Calu3 (cell line): ENCODE data around the gene CTIF. TPM values are rescaled to one million over a fixed set of nuclear protein-coding genes. Genes with fewer than 3 reads are reported as not detected.

Source experiments
- BruUV-seq: library from RNA; stranded (reverse); fragments of 400-500 nt; replicated peaks from 2 replicates; lab custom pipeline; 2021; lab: Mats Ljungman, UMichigan
- CTCF ChIA-PET: fragments of 300-600 bp; sonication (Branson Sonifier 250); formaldehyde crosslinking; loops from one replicate; lab custom pipeline; 2022; ENCODE audit warnings: antibody characterized with exemption; lab: Charles Lee
- DNase-seq: peaks from one replicate; pipeline ENCODE4 v3.0.0; 2022
- H3K27ac Mint-ChIP-seq: one replicate; pipeline ENCODE4 v1.8.0; 2022; ENCODE audit warnings: mixed read lengths; ENCODE audit not compliant: unreplicated experiment
- H3K27me3 Mint-ChIP-seq: one replicate; pipeline ENCODE4 v1.8.0; 2022; ENCODE audit warnings: mixed read lengths; ENCODE audit not compliant: unreplicated experiment
- H3K36me3 Mint-ChIP-seq: one replicate; pipeline ENCODE4 v1.8.0; 2022; ENCODE audit warnings: mild to moderate bottlenecking, moderate library complexity, mixed read lengths; ENCODE audit not compliant: insufficient read depth, unreplicated experiment
- H3K4me1 Mint-ChIP-seq: one replicate; pipeline ENCODE4 v1.8.0; 2022; ENCODE audit warnings: mild to moderate bottlenecking, low read depth, mixed read lengths; ENCODE audit not compliant: unreplicated experiment
- H3K4me3 Mint-ChIP-seq: one replicate; pipeline ENCODE4 v1.8.0; 2022; ENCODE audit warnings: mild to moderate bottlenecking, low read depth, moderate library complexity, mixed read lengths; ENCODE audit not compliant: unreplicated experiment
- H3K9me3 Mint-ChIP-seq: one replicate; pipeline ENCODE4 v1.8.0; 2022; ENCODE audit warnings: low read depth, mixed read lengths; ENCODE audit not compliant: unreplicated experiment
- intact Hi-C: fragments of 100-400 bp; cut with micrococcal nuclease; formaldehyde crosslinking; loops from one replicate; pipeline ENCODE4 v1.10.0; 2022; ENCODE audit not compliant: unreplicated experiment
- total RNA-seq: library from RNA; stranded (reverse); gene quantifications from 2 replicates; pipeline ENCODE4 v1.2.3, GENCODE V29; 2022
- TF ChIP-seq, protein P1 (sequence below): fragments of 200-600 bp; IDR thresholded peaks from one replicate; pipeline ENCODE4 v1.8.0; 2022; ENCODE audit warnings: antibody characterized with exemption; ENCODE audit not compliant: unreplicated experiment

The CTIF gene
- total RNA-seq, 1 experiment from 2014 or later = 40.8 TPM

DNA sequence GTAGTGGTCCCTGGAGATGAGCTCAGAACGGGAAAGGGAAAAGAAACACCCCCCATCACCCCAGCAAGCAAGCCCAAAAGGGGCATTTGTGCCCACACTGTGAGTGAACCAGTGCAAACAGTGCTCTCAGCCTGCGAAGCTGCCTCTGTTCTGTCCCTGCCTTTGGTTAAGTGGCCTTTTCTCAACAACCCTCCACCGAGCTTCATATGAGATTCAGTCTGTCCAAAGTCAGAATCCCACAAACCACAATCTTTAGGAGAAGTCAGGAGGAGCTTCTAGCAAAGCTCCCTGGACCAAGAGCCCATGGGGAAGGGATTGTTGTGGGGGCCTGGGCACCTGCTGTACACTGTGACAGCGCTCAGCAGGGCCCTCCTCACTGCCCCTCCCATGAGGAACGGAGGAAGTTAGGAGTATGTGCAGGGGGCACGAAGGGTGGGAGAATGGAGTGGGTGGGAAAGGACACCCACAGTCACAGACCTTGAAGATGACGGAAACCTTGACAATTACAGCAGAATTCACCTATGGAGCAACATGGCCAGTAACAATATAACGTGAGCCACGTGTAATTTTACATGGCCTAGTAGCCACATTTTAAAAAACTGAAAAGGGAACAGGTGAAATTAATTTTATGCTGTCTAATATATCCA, 292.4 kb downstream of the CTIF start:
- intact Hi-C loops = loop anchor here (5.0 kb wide), 1 partner anchor 116 kb away; no protein-coding TSS in a partner anchor
- H3K27ac Mint-ChIP-seq = no peak overlapping the region
- no peak for DNase-seq
- H3K27me3 Mint-ChIP-seq = no peaks in the 10 kb centered on the region
- H3K4me3 Mint-ChIP-seq = no peak overlapping the region
- H3K4me1 Mint-ChIP-seq = peaks cover 31% of the 10 kb centered on the region
- H3K36me3 Mint-ChIP-seq = peaks cover 18% of the 10 kb centered on the region
- CTCF ChIA-PET = interaction anchor here (0.7 to 1.0 kb wide), 3 partner anchors 18 to 194 kb away, joined by 3 to 4 read pairs (median 4); no protein-coding TSS in a partner anchor
- BruUV-seq = no TSS peak
- TF ChIP-seq, protein P1, sequence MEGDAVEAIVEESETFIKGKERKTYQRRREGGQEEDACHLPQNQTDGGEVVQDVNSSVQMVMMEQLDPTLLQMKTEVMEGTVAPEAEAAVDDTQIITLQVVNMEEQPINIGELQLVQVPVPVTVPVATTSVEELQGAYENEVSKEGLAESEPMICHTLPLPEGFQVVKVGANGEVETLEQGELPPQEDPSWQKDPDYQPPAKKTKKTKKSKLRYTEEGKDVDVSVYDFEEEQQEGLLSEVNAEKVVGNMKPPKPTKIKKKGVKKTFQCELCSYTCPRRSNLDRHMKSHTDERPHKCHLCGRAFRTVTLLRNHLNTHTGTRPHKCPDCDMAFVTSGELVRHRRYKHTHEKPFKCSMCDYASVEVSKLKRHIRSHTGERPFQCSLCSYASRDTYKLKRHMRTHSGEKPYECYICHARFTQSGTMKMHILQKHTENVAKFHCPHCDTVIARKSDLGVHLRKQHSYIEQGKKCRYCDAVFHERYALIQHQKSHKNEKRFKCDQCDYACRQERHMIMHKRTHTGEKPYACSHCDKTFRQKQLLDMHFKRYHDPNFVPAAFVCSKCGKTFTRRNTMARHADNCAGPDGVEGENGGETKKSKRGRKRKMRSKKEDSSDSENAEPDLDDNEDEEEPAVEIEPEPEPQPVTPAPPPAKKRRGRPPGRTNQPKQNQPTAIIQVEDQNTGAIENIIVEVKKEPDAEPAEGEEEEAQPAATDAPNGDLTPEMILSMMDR = no peak
- H3K9me3 Mint-ChIP-seq = no peaks in the 10 kb centered on the region

DNA sequence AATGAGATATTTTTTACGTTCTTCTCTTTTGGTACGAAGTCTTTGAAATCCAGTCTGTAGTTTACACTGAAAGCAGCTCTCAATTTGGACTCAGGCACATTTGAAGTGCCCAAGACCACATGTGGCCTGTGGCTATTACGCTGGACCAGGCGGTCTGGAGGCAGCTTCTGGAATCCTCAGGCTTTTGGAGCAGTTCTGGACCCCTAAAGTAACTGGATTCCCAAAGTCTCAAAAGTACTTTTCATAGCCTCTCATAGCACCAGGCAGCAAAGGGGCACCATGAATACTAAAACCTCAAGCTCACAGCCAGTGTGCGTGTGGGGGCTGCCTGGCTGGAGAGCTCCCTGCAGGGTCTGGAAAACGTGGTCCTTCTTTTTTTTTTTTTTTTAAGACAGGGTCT, 293.0 kb downstream of the CTIF start:
- BruUV-seq = no TSS peak
- TF ChIP-seq, protein P1 = no peak
- intact Hi-C loops = loop anchor here (2.0 to 5.0 kb wide), 2 partner anchors 23 to 115 kb away; no protein-coding TSS in a partner anchor
- Mint-ChIP-seq H3K36me3 (peaks cover 18% of the 10 kb centered on the region), H3K4me1 (peaks cover 31% of the 10 kb centered on the region), H3K27me3 (no peaks in the 10 kb centered on the region), H3K27ac (no peak overlapping the region), H3K9me3 (no peaks in the 10 kb centered on the region), H3K4me3 (no peak overlapping the region)
- no peak for DNase-seq
- CTCF ChIA-PET = interaction anchor here (0.8 kb wide), 1 partner anchor 195 kb away, joined by 3 read pairs; no protein-coding TSS in a partner anchor

DNA sequence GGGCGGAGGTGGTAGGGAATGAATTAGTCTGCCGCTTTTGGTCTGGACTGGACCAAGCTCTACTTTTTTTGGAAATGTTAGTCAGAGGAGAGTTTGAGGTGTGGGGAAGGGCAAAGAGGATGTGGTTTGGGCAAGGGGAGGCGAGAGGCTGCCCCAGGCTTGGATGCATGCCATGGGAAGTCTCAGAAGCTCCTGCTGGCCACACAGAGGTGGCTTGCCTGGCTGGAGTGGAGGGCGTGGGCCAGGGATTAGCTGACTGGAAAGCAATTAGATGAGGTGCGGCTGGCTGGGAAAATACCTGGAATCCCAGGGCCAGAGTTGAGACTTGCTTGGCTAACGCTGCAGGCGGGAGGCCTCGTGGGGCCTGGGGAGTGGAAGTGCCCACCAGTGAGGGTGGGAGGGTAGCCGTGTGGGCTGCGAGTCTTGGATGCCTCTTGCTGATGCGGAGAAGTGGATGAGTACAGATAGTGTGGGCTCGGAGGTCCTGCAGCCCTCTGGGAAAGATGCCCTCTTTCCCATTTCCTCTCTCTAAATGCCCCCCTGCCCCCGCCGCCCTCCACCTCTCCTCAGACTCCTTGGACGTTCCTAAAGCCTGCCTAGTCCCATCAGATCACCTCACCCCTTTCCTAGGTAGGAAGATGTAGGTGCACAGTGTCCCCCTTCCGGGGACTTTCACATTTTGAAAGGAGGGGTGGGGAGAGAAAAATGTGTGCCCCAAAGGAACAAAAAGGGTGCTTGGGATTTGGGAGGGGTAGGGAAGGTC, 294.3 kb downstream of the CTIF start:
- Mint-ChIP-seq H3K36me3 (peaks cover 13% of the 10 kb centered on the region), H3K27ac (peak overlapping the region; percentile 59), H3K4me3 (peak overlapping the region; percentile 10), H3K4me1 (peaks cover 31% of the 10 kb centered on the region), H3K27me3 (no peaks in the 10 kb centered on the region), H3K9me3 (no peaks in the 10 kb centered on the region)
- CTCF ChIA-PET = interaction anchor here (0.5 to 2.3 kb wide), 3 partner anchors 47 to 105 kb away, joined by 3 to 6 read pairs (median 3); no protein-coding TSS in a partner anchor
- TF ChIP-seq, protein P1 = no peak
- BruUV-seq = no TSS peak
- peak; percentile 73 for DNase-seq
- intact Hi-C loops = loop anchor here (2.0 to 5.0 kb wide), 2 partner anchors 24 to 114 kb away; no protein-coding TSS in a partner anchor

DNA sequence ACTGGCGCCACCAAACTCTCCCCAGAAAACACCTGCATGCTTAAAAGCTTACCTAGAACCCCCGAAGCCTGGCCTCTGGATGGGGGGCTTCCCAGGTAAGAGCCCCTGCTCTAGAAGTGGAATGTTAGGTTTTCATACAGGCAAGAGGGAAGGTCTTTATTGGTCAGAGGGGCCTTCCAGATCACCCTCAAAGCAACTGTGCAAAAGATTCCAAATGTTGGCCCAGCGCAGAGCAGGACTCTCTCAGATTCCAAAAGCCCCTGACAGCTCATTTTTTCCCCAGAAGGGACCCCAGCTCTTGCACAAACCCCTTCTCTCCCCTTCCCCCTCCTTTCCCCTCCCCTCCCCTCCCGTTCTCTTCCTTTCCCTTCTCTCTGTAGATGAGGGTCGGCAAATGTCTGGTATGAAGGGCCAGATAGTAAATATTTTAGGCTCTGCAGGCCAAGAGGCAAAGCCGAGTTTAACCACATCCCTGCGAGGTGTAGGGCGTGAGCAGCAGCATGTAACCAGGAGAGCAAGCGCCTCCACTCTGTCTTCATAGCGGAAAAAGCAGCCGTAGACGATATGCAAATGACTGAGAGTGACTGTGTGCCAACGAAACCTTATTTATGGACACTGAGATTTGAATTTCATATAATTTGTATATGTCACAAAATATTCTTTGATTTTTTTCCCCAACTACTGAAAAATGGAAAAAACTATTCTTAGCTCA, 295.0 kb downstream of the CTIF start:
- no peak overlapping the region for H3K4me3 Mint-ChIP-seq
- H3K27me3 Mint-ChIP-seq = no peaks in the 10 kb centered on the region
- H3K9me3 Mint-ChIP-seq = no peaks in the 10 kb centered on the region
- no peak overlapping the region for H3K27ac Mint-ChIP-seq
- TF ChIP-seq, protein P1 = no peak
- DNase-seq = no peak
- intact Hi-C loops = loop anchor here (2.0 to 5.0 kb wide), 2 partner anchors 25 to 113 kb away; no protein-coding TSS in a partner anchor
- no TSS peak for BruUV-seq
- peaks cover 34% of the 10 kb centered on the region for H3K4me1 Mint-ChIP-seq
- peaks cover 13% of the 10 kb centered on the region for H3K36me3 Mint-ChIP-seq
- CTCF ChIA-PET = interaction anchor here (2.3 kb wide), 1 partner anchor 104 kb away, joined by 6 read pairs; no protein-coding TSS in a partner anchor
